T1000 (cell line): ENCODE results near the gene ACOT8.

Source experiments
- DNase-seq: peaks from one replicate; lab custom pipeline; 2025; ENCODE audit warnings: mixed read lengths; lab: John Stamatoyannopoulos, UW

ACOT8 gene

GRCh38 chr20:45792317-45793118 is 64.7 kb downstream of the ACOT8 start:
- DNase-seq, result no peak
